ENCODE data around the gene CCDC12. TPM values are rescaled to one million over a fixed set of nuclear protein-coding genes. Genes with fewer than 3 reads are reported as not detected.
A peak's percentile ranks its signal among the peaks of the same experiment; 100 is the strongest.

The CCDC12 gene
- total RNA-seq, 6 experiments from 2014 or later, result 14.6 to 24.2 (median 17.0) TPM

DNA sequence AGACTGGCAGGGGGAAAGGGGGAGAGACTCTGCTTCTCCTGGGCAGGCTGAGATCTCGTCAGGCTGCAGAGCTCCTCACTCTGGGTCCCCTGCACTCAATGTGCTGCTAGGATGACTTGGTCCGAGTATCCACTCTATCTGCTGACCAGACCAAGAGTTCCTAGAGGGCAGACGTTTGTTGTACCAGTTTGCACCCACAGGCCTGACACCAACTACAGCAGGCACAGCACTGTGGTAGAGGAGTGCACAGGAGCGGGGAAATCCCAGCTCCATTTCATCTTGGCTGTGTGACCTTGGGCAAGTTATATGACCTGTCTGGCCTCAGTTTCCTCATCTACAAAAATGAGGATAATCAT lies 29.0 kb downstream of the CCDC12 start:
- intact Hi-C loops (cut with DNase I), result no loop called here
- WGBS (ENCODE audit: insufficient coverage, low coverage, low lambda C conversion rate, missing lambda C conversion rate), result 60% methylated on average over 1 of the region's 4 CpGs
- Histone ChIP-seq H3K36me3 (no peaks in the 10 kb centered on the region), H3K9me3 (no peaks in the 10 kb centered on the region), H3K27ac (peak overlapping the region; percentile 41 to 92 (median 42)), H3K4me1 (peaks cover 0 to 81% (median 39%) of the 10 kb centered on the region in 4 donors), H3K27me3 (no peaks in the 10 kb centered on the region), H3K4me3 (no peak overlapping the region)
- ATAC-seq (no peak), DNase-seq (no peak)
- no peak for TF ChIP-seq POLR2A (IDR thresholded peaks at IDR 0.05)
- TF ChIP-seq, protein P1, sequence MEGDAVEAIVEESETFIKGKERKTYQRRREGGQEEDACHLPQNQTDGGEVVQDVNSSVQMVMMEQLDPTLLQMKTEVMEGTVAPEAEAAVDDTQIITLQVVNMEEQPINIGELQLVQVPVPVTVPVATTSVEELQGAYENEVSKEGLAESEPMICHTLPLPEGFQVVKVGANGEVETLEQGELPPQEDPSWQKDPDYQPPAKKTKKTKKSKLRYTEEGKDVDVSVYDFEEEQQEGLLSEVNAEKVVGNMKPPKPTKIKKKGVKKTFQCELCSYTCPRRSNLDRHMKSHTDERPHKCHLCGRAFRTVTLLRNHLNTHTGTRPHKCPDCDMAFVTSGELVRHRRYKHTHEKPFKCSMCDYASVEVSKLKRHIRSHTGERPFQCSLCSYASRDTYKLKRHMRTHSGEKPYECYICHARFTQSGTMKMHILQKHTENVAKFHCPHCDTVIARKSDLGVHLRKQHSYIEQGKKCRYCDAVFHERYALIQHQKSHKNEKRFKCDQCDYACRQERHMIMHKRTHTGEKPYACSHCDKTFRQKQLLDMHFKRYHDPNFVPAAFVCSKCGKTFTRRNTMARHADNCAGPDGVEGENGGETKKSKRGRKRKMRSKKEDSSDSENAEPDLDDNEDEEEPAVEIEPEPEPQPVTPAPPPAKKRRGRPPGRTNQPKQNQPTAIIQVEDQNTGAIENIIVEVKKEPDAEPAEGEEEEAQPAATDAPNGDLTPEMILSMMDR (IDR thresholded peaks at IDR 0.05), result no peak

GRCh38 chr3:46946856-46947545 lies 29.5 kb downstream of the CCDC12 start:
- intact Hi-C loops (cut with DNase I), result no loop called here
- TF ChIP-seq, protein P1 (IDR thresholded peaks at IDR 0.05), result no peak
- TF ChIP-seq POLR2A (IDR thresholded peaks at IDR 0.05), result no peak
- ATAC-seq (peak in 2 of 4 donors; percentile 3 to 42), DNase-seq (peak in 2 of 3 donors; percentile 58 to 73)
- H3K9me3 ChIP-seq, result no peaks in the 10 kb centered on the region
- 50% methylated on average over 2 of the region's 7 CpGs for WGBS (ENCODE audit: insufficient coverage, low coverage, low lambda C conversion rate, missing lambda C conversion rate)
- H3K36me3 ChIP-seq, result no peaks in the 10 kb centered on the region
- no peaks in the 10 kb centered on the region for H3K27me3 ChIP-seq
- H3K4me1 ChIP-seq, result peaks cover 0 to 83% (median 39%) of the 10 kb centered on the region in 4 donors
- no peak overlapping the region for H3K4me3 ChIP-seq
- peak overlapping the region; percentile 41 to 92 (median 42) for H3K27ac ChIP-seq

DNA sequence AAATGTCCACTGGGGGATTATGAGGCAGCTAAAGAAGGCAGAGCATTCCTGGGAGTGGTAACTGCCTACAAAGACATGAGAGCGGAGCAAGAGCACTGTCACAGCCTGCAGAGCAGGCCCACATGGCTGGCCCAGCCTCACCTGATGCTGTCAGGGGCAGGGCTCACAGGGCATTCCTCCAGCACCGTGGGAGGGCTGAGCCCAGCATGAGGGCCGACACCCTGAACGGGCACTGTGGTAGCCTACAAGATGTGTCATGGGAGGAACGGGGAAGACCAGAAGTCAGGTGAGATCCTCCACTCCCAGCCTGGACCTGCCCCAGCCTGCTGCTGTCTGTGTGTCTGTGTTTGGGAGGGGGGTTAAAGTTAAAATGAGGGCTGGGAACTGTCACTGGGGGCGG lies 30.1 kb downstream of the CCDC12 start:
- Histone ChIP-seq H3K4me3 (no peak overlapping the region), H3K4me1 (peaks cover 0 to 83% (median 39%) of the 10 kb centered on the region in 4 donors), H3K9me3 (no peaks in the 10 kb centered on the region), H3K27ac (peak overlapping the region; percentile 5 to 92 (median 41)), H3K36me3 (no peaks in the 10 kb centered on the region), H3K27me3 (no peaks in the 10 kb centered on the region)
- TF ChIP-seq POLR2A (IDR thresholded peaks at IDR 0.05), result no peak
- TF ChIP-seq, protein P1 (IDR thresholded peaks at IDR 0.05), result no peak
- 94% methylated on average over 2 of the region's 6 CpGs for WGBS (ENCODE audit: insufficient coverage, low coverage, low lambda C conversion rate, missing lambda C conversion rate)
- DNase-seq (peak in 1 of 3 donors; percentile 54), ATAC-seq (no peak)
- intact Hi-C loops (cut with DNase I), result no loop called here

- peak overlapping the region; percentile 15 to 85 (median 44) for H3K27ac ChIP-seq
- peak in 1 of 3 donors; percentile 59 for DNase-seq
Observed at GRCh38 chr3:46944191-46944590, 32.4 kb downstream of the CCDC12 start.

More at GRCh38 chr3:46944191-46944590, 32.4 kb downstream of the CCDC12 start:
- Histone ChIP-seq H3K4me3 (no peak overlapping the region), H3K36me3 (peaks cover 0 to 11% (median 6%) of the 10 kb centered on the region in 4 donors), H3K4me1 (peaks cover 0 to 72% (median 32%) of the 10 kb centered on the region in 4 donors), H3K9me3 (no peaks in the 10 kb centered on the region), H3K27me3 (no peaks in the 10 kb centered on the region)
- no peak for TF ChIP-seq POLR2A (IDR thresholded peaks at IDR 0.05)
- TF ChIP-seq, protein P1 (IDR thresholded peaks at IDR 0.05), result no peak
- intact Hi-C loops (cut with DNase I), result no loop called here
- WGBS (ENCODE audit: insufficient coverage, low coverage, low lambda C conversion rate, missing lambda C conversion rate), result no CpG with 5 or more reads among the region's 8 CpGs
- ATAC-seq, result peak in 2 of 4 donors; percentile 0 to 5
